Testis (tissue), 2 donors: ENCODE results near the gene AHCYL1.

Experiments used
- POLR2A ChIP-seq: fragments of 450-650 bp; IDR thresholded peaks from one replicate; pipeline ENCODE4 v1.6.1; 2017; ENCODE audit warnings: antibody characterized with exemption, mild to moderate bottlenecking, moderate library complexity
- TF ChIP-seq, protein P1 (sequence below), 3 experiments: fragments of 450-650 bp in 2 of 3; fragments of 200-600 bp in 1 of 3; sonication (generic) in 1 of 3; IDR thresholded peaks; one replicate each; pipeline ENCODE4 v1.5.1; 2016 to 2019; ENCODE audit warnings: antibody characterized with exemption in 3 of 3, mild to moderate bottlenecking in 2 of 3, moderate library complexity in 1 of 3

DNA sequence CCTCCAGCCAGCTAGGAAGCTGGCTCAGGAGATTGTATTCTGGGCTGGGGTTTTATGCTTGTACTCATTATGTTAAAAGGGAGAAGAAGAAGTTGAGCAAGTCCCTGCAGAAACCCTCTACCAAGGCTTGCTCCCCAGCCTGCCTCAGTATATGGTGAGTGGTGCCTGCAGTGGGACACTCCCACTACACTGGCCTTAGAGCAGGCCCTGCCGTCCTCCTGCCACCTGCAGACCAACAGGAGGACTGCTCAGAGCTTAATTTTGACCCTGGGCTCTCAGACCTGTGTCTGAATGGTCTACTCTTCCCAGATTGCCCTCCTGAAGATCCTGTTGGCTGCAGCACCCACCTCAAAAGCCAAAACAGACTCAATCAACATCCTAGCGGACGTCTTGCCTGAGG is 62.9 kb downstream of the AHCYL1 start:
- TF ChIP-seq, protein P1, sequence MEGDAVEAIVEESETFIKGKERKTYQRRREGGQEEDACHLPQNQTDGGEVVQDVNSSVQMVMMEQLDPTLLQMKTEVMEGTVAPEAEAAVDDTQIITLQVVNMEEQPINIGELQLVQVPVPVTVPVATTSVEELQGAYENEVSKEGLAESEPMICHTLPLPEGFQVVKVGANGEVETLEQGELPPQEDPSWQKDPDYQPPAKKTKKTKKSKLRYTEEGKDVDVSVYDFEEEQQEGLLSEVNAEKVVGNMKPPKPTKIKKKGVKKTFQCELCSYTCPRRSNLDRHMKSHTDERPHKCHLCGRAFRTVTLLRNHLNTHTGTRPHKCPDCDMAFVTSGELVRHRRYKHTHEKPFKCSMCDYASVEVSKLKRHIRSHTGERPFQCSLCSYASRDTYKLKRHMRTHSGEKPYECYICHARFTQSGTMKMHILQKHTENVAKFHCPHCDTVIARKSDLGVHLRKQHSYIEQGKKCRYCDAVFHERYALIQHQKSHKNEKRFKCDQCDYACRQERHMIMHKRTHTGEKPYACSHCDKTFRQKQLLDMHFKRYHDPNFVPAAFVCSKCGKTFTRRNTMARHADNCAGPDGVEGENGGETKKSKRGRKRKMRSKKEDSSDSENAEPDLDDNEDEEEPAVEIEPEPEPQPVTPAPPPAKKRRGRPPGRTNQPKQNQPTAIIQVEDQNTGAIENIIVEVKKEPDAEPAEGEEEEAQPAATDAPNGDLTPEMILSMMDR (IDR thresholded peaks at IDR 0.05), result no peak
- no peak for TF ChIP-seq POLR2A
